Ishikawa (cell line): ENCODE results near the gene GPRIN2.
"Not testable (repeated sequence)": the region's sequence is repeated elsewhere in the genome, so short reads cannot be mapped to it uniquely, and the experiment has no call there.

ENCODE experiments used
- CEBPB ChIP-seq: IDR thresholded peaks from 2 replicates; pipeline ENCODE4 v1.6.1; 2012
- CREB1 ChIP-seq: IDR thresholded peaks from 2 replicates; pipeline ENCODE4 v1.6.1; 2012; ENCODE audit warnings: low read depth
- EGR1 ChIP-seq: IDR thresholded peaks from 2 replicates; pipeline ENCODE4 v1.6.1; 2012
- EP300 ChIP-seq: IDR thresholded peaks from 2 replicates; pipeline ENCODE4 v1.6.1; 2012; ENCODE audit warnings: borderline replicate concordance
- FOXM1 ChIP-seq: IDR thresholded peaks from 2 replicates; pipeline ENCODE4 v1.6.1; 2012; ENCODE audit warnings: low read depth, borderline replicate concordance
- NFIC ChIP-seq: IDR thresholded peaks from 2 replicates; pipeline ENCODE4 v1.6.1; 2012
- RAD21 ChIP-seq: IDR thresholded peaks from 2 replicates; pipeline ENCODE4 v1.6.1; 2012; ENCODE audit warnings: low read depth
- TAF1 ChIP-seq: IDR thresholded peaks from 2 replicates; pipeline ENCODE4 v1.6.1; 2012; ENCODE audit warnings: low read depth, mild to moderate bottlenecking
- TCF12 ChIP-seq: IDR thresholded peaks from 2 replicates; pipeline ENCODE4 v1.6.1; 2012; ENCODE audit warnings: low read depth
- TEAD4 ChIP-seq: IDR thresholded peaks from 2 replicates; pipeline ENCODE4 v1.6.1; 2012
- YY1 ChIP-seq: IDR thresholded peaks from 2 replicates; pipeline ENCODE4 v1.6.1; 2012; ENCODE audit warnings: low read depth
- ZBTB7A ChIP-seq: IDR thresholded peaks from 2 replicates; pipeline ENCODE4 v1.6.1; 2012; ENCODE audit warnings: low read depth
- TF ChIP-seq, protein P1 (sequence below): IDR thresholded peaks from 2 replicates; pipeline ENCODE4 v1.6.1; 2012
- TF ChIP-seq, protein P2 (sequence below): IDR thresholded peaks from 2 replicates; pipeline ENCODE4 v1.6.1; 2012; ENCODE audit warnings: low read depth, mild to moderate bottlenecking
- TF ChIP-seq, protein P3 (sequence below): IDR thresholded peaks from 2 replicates; pipeline ENCODE4 v1.6.1; 2012

GPRIN2 gene

DNA sequence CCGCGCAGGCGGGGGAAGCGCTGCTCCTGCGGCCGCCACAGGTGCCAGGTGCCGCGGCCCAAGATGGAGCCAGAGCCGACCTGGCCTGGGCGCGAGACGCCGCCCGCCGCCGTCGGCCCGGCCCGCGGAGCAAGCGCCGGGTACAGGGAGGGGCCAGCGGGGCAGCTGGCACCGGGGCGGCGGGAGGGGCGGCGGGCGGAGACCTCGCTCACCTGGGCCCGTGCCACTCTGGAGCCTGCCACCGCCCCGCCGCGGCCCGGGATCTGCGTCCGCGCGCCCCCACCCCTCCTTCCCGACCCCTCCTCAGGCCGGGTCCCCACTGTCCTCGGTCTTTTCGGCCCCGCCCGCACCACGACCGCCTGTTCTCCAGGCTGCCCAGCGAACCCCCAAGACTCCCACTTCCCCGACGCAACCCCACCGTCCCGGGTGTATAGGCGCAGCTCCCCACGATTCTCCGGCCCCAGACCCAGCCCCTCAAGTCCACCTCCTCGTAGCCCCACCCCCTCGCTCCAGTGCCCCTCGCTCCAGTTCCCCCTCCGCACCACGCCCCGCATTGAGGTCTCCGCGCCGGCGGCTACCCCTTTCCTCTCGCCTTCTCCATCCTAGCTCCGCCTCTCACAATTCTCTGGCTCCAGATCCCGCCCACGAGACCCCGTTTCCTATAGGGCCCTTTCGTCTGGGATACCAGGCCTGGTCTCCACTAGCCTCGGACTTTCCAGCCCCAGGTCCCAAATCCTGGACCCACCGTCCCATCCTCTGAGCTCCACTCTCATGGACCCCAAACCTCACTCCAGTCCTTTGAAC is at the start of gene GPRIN2:
TSS of gene GPRIN2 (minus strand) at position 144 of the 804 bp plus-strand sequence. CDS start 5,922 bp downstream, outside the sequence.
- TF ChIP-seq YY1 (0 out of 2 replicates have a peak, but pooled peaks have one; percentile 47), ZBTB7A (peak; percentile 88), CREB1 (no peak), TAF1 (no peak)
- TF ChIP-seq, protein P1, sequence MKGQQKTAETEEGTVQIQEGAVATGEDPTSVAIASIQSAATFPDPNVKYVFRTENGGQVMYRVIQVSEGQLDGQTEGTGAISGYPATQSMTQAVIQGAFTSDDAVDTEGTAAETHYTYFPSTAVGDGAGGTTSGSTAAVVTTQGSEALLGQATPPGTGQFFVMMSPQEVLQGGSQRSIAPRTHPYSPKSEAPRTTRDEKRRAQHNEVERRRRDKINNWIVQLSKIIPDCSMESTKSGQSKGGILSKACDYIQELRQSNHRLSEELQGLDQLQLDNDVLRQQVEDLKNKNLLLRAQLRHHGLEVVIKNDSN = no peak

DNA sequence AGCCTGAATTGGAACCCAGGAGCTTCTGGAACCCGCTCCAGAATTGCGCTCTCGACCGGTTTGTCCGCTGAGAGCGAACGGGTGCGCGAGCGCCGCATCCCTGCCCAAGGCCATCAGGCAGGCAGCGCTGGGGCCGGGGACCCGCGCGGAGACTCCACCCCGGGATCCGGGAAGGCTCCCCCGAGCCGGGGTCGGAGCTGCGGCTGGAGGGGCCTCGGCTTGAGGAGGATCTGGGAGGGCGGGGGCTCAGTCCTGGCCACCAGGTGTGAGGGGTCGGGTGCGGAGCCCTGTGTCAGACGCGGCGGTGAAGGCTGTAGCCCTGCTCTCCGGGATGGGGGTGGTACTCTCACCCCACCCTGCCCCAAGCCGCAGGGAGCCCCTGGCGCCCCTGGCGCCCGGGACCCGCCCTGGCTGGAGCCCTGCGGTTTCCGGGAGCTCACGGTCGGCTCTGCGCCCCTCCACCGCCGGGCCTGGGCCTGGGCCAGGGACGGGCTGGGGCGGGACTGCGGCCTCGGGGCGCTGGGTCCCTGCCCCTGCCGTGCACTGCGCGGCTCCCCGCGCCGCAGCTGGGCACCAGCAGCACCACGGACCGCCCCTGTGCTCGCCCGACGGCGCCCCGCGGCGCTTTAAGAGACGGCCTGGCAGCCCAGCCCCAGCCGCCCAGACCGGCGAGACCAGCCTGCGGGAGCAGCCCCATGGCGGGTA is 22.2 kb upstream of the GPRIN2 start, which contains the start of gene SYT15:
TSS of gene SYT15 (plus strand) at position 655 of the 705 bp plus-strand sequence. CDS start at position 696, 41 bp downstream.
- TF ChIP-seq, protein P2, sequence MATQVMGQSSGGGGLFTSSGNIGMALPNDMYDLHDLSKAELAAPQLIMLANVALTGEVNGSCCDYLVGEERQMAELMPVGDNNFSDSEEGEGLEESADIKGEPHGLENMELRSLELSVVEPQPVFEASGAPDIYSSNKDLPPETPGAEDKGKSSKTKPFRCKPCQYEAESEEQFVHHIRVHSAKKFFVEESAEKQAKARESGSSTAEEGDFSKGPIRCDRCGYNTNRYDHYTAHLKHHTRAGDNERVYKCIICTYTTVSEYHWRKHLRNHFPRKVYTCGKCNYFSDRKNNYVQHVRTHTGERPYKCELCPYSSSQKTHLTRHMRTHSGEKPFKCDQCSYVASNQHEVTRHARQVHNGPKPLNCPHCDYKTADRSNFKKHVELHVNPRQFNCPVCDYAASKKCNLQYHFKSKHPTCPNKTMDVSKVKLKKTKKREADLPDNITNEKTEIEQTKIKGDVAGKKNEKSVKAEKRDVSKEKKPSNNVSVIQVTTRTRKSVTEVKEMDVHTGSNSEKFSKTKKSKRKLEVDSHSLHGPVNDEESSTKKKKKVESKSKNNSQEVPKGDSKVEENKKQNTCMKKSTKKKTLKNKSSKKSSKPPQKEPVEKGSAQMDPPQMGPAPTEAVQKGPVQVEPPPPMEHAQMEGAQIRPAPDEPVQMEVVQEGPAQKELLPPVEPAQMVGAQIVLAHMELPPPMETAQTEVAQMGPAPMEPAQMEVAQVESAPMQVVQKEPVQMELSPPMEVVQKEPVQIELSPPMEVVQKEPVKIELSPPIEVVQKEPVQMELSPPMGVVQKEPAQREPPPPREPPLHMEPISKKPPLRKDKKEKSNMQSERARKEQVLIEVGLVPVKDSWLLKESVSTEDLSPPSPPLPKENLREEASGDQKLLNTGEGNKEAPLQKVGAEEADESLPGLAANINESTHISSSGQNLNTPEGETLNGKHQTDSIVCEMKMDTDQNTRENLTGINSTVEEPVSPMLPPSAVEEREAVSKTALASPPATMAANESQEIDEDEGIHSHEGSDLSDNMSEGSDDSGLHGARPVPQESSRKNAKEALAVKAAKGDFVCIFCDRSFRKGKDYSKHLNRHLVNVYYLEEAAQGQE = not testable (repeated sequence)
- TF ChIP-seq TEAD4, CREB1: not testable (repeated sequence)

DNA sequence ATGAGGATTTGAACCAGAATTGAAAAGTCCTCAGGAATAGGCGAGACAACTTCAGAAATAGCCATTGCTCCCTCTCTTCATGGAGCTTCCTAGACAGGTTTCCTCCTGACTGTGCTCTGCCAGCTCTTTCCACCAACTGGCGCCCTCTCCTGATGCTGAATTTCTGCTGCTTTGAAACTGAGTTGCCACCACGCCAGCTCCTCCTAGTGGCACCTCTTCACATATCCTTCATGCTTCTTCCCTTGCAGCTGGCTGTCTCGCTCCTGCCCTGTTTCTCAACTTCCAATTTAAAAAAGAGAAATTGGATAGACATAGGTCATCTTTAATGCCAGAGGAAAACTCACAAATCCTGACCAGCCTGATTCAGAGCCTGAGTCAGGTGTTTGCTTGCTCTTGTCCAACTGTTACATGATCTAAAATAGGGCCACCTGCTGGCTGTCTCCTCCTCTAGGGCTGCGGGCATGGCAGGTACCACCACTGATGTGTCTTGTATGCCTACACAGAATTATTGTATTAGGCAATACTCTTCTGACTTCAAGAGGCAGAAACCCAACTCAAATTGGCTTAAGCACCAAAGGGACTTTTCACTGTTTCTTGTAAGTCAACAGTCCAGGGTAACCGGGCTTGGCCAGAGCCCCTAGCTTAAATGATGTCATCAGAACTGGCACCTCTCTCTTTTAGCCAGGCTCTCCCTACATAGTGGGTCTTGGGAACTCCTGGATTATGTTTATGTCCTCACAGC is 9.3 kb upstream of the GPRIN2 start:
- peak; percentile 79 for TF ChIP-seq RAD21

DNA sequence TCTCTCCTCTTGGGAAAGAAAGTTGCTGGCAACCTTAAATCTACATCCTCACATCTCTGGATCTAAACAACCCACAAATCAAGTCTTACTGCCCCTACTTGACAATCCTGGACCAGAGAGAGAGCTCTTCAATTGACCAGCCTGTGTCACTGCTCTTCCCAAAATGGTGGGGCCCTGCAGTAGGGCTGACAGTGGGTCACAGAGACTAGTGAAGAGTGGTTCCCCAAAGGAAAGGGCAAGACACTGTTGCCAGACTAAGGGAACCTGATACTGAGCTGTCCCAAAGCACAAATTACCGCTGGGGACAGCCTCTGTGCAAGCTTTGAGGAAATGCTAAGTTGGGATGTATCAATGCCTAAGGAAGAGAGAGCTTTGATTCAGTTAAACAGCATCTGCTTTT is 4.5 kb upstream of the GPRIN2 start:
- TF ChIP-seq, protein P3, sequence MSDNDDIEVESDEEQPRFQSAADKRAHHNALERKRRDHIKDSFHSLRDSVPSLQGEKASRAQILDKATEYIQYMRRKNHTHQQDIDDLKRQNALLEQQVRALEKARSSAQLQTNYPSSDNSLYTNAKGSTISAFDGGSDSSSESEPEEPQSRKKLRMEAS = no peak

DNA sequence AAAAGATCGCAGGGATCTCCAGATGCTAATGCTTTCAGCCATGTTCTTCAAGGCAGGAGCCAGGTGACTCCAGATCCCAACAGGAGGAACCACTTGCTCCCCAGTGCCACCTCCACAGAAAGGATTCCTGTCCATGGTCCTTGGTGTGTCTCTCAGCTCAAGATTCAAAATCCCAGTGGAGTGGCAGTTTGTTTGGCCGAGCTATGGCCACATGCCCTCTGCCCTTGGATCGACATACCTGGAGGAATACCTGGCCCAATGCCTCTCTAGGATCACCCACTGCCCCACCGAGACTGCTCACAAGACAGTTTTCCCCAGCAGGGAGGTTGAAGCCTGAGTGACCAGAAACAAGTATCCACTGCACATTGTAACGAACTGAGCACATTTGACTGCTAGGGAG is 3.9 kb upstream of the GPRIN2 start:
- TF ChIP-seq, protein P2 = no peak
- no peak for TF ChIP-seq EP300
- TF ChIP-seq CEBPB = no peak
- TF ChIP-seq YY1 = no peak
- TF ChIP-seq RAD21 = no peak
- no peak for TF ChIP-seq TEAD4
- no peak for TF ChIP-seq EGR1
- TF ChIP-seq ZBTB7A = no peak
- TF ChIP-seq, protein P3 = no peak
- TF ChIP-seq, protein P1 = no peak
- TF ChIP-seq TAF1 = no peak
- TF ChIP-seq TCF12 = no peak
- TF ChIP-seq NFIC = no peak
- no peak for TF ChIP-seq FOXM1
- TF ChIP-seq CREB1 = no peak

DNA sequence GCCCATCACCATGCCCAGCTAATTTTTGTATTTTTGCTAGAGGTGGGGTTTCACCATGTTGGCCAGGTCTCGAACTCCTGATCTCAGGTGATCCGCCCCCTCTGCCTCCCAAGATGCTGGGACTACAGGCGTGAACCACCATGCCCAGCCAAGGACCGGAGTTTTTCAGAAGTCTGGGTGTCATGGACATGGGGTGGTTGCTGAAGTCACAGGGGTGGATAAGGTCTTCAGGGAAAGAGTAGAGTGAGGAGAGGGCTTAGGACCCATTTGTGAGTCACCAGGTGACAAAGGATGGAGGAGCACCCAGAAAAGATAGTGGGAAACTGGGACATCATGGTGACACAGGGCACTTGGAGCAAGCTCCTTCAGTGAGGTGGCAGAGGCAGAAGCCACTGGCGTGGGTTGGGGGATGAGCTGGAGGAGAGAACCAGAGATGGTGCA is 2.8 kb upstream of the GPRIN2 start:
- TF ChIP-seq, protein P2 = no peak
- TF ChIP-seq FOXM1 = no peak
- TF ChIP-seq, protein P3 = no peak
- no peak for TF ChIP-seq TAF1
- no peak for TF ChIP-seq NFIC
- TF ChIP-seq, protein P1 = no peak
- no peak for TF ChIP-seq CEBPB
- TF ChIP-seq CREB1 = no peak
- no peak for TF ChIP-seq ZBTB7A
- no peak for TF ChIP-seq TEAD4
- no peak for TF ChIP-seq TCF12
